Measurements from ENCODE around the gene ANKRD28.
A peak's percentile ranks its signal among the peaks of the same experiment; 100 is the strongest.

Gene ANKRD28

GRCh38 chr3:15664144-15664543, 133.6 kb downstream of the ANKRD28 start:
- no peak overlapping the region for H3K27ac ChIP-seq
- TF ChIP-seq ZFX (IDR thresholded peaks at IDR 0.05) = no peak
- no peak for TF ChIP-seq CTCF (conservative IDR thresholded peaks at IDR 0.05)

- peak overlapping the region; percentile 41; the same call in 1 of the 2 replicates for H3K27ac ChIP-seq
- TF ChIP-seq CTCF (conservative IDR thresholded peaks at IDR 0.05) (no peak), ZFX (IDR thresholded peaks at IDR 0.05) (no peak)
Measured at GRCh38 chr3:15660055-15660935, 137.5 kb downstream of the ANKRD28 start.

- TF ChIP-seq ZFX (IDR thresholded peaks at IDR 0.05) (no peak), CTCF (conservative IDR thresholded peaks at IDR 0.05) (no peak)
- no peak overlapping the region for H3K27ac ChIP-seq
Measured at GRCh38 chr3:15659254-15659975, 138.4 kb downstream of the ANKRD28 start.

- no peak overlapping the region for H3K27ac ChIP-seq
- TF ChIP-seq ZFX (IDR thresholded peaks at IDR 0.05) (no peak), CTCF (conservative IDR thresholded peaks at IDR 0.05) (no peak)
Measured at GRCh38 chr3:15657016-15657415, 140.8 kb downstream of the ANKRD28 start.

GRCh38 chr3:15656342-15656741, 141.4 kb downstream of the ANKRD28 start:
- TF ChIP-seq ZFX (IDR thresholded peaks at IDR 0.05) = no peak
- TF ChIP-seq CTCF (conservative IDR thresholded peaks at IDR 0.05) = no peak
- no peak overlapping the region for H3K27ac ChIP-seq

- no peak for TF ChIP-seq ZFX (IDR thresholded peaks at IDR 0.05)
- no peak overlapping the region for H3K27ac ChIP-seq
Measured at GRCh38 chr3:15654891-15655290, 142.9 kb downstream of the ANKRD28 start.

- H3K27ac ChIP-seq = no peak overlapping the region
- no peak for TF ChIP-seq CTCF (conservative IDR thresholded peaks at IDR 0.05)
- TF ChIP-seq ZFX (IDR thresholded peaks at IDR 0.05) = no peak
Measured at GRCh38 chr3:15654127-15654526, 143.7 kb downstream of the ANKRD28 start.

Data from C4-2B (cell line).